ENCODE measurements around the gene CLEC2A. TPM values are rescaled to one million over a fixed set of nuclear protein-coding genes. Genes with fewer than 3 reads are reported as not detected.

CLEC2A gene
- total and polyA plus RNA-seq, 7 donors: not detected

GRCh38 chr12:9864913-9865675 is 67.1 kb downstream of the CLEC2A start:
- TF ChIP-seq CTCF (IDR thresholded peaks at IDR 0.05): no peak
- intact Hi-C loops (cut with DNase I): loop anchor here in 1 of 2 donors (5.0 kb wide), 1 partner anchor 857 kb away; the partner anchor contains the start of gene YBX3
- H3K27ac ChIP-seq: no peak overlapping the region
- WGBS, 3 donors: 56 to 84% (median 70%) methylated on average over 4 of the region's 4 CpGs
- H3K4me3 ChIP-seq: peak overlapping the region; percentile 71
- no peaks in the 10 kb centered on the region for H3K9me3 ChIP-seq
- DNase-seq (no peak), ATAC-seq (no peak)
- no peaks in the 10 kb centered on the region for H3K36me3 ChIP-seq (ENCODE audit: insufficient read depth in 1 of 2, low read depth in 1 of 2)
- no peaks in the 10 kb centered on the region for H3K4me1 ChIP-seq
- H3K27me3 ChIP-seq (ENCODE audit: insufficient read depth in 3 of 3, low read length in 2 of 3): no peaks in the 10 kb centered on the region

Other genes starting within 250 kb of the CLEC2A start
- under 1 TPM in 1 of 4 donors, not detected in 3; 0.42 TPM for gene CLECL1, start 199.3 kb downstream of the CLEC2A start, total RNA-seq
- gene CLECL1, start 199.3 kb downstream of the CLEC2A start, polyA plus RNA-seq: under 1 TPM in 2 of 3 donors, not detected in 1; 0.10 to 0.28 TPM
- gene CD69, start 171.5 kb downstream of the CLEC2A start, total RNA-seq: under 1 TPM; 0.22 to 0.82 (median 0.57) TPM
- 1 to 10 TPM in 1 of 3 donors, under 1 TPM in 2; 0.13 to 1.1 (median 0.14) TPM for gene CD69, start 171.5 kb downstream of the CLEC2A start, polyA plus RNA-seq
- under 1 TPM in 1 of 4 donors, not detected in 3; 0.49 TPM for gene KLRF1, start 104.9 kb downstream of the CLEC2A start, total RNA-seq
- gene KLRF1, start 104.9 kb downstream of the CLEC2A start, polyA plus RNA-seq: under 1 TPM; 0.09 to 0.17 (median 0.12) TPM
- 10 to 100 TPM in 2 of 4 donors, 1 to 10 TPM in 2; 5.5 to 24.9 (median 10.5) TPM for gene CLEC2B, start 63.0 kb downstream of the CLEC2A start, total RNA-seq
- gene CLEC2B, start 63.0 kb downstream of the CLEC2A start, polyA plus RNA-seq: 10 to 100 TPM in 2 of 3 donors, 1 to 10 TPM in 1; 7.8 to 17.3 (median 13.1) TPM
- not detected for gene KLRF2, start 50.9 kb downstream of the CLEC2A start, total RNA-seq
- not detected for gene KLRF2, start 50.9 kb downstream of the CLEC2A start, polyA plus RNA-seq
- gene CLEC12A, start 39.0 kb upstream of the CLEC2A start, total RNA-seq: under 1 TPM; 0.52 to 0.90 (median 0.64) TPM
- gene CLEC12A, start 39.0 kb upstream of the CLEC2A start, polyA plus RNA-seq: under 1 TPM; 0.06 to 0.96 (median 0.49) TPM
- gene CLEC1B, start 66.8 kb upstream of the CLEC2A start, total RNA-seq: not detected
- not detected for gene CLEC1B, start 66.8 kb upstream of the CLEC2A start, polyA plus RNA-seq
- gene CLEC12B, start 78.3 kb upstream of the CLEC2A start, total RNA-seq: under 1 TPM in 1 of 4 donors, not detected in 3; 0.15 TPM
- under 1 TPM in 1 of 3 donors, not detected in 2; 0.01 TPM for gene CLEC12B, start 78.3 kb upstream of the CLEC2A start, polyA plus RNA-seq
- gene CLEC9A, start 98.3 kb upstream of the CLEC2A start, total RNA-seq: not detected
- gene CLEC9A, start 98.3 kb upstream of the CLEC2A start, polyA plus RNA-seq: under 1 TPM in 1 of 3 donors, not detected in 2; 0.05 TPM
- 1 to 10 TPM; 1.5 to 3.8 (median 1.8) TPM for gene CLEC1A, start 166.6 kb upstream of the CLEC2A start, total RNA-seq
- gene CLEC1A, start 166.6 kb upstream of the CLEC2A start, polyA plus RNA-seq: 1 to 10 TPM in 2 of 3 donors, under 1 TPM in 1; 0.96 to 2.4 (median 1.7) TPM
- gene CLEC7A, start 197.8 kb upstream of the CLEC2A start, total RNA-seq: 1 to 10 TPM; 1.0 to 3.0 (median 1.3) TPM
- 1 to 10 TPM in 1 of 3 donors, under 1 TPM in 2; 0.27 to 1.3 (median 0.69) TPM for gene CLEC7A, start 197.8 kb upstream of the CLEC2A start, polyA plus RNA-seq
- under 1 TPM in 2 of 4 donors, not detected in 2; 0.56 to 0.66 TPM for gene OLR1, start 239.8 kb upstream of the CLEC2A start, total RNA-seq
- under 1 TPM in 2 of 3 donors, not detected in 1; 0.03 to 0.04 TPM for gene OLR1, start 239.8 kb upstream of the CLEC2A start, polyA plus RNA-seq
- gene TMEM52B, start 246.7 kb upstream of the CLEC2A start, total RNA-seq: not detected
- gene TMEM52B, start 246.7 kb upstream of the CLEC2A start, polyA plus RNA-seq: not detected